Medulla oblongata (tissue), 1 donor: ENCODE measurements around the gene TTLL1.
A peak's percentile ranks its signal among the peaks of the same experiment; 100 is the strongest.
"Not testable (repeated sequence)": the region's sequence is repeated elsewhere in the genome, so short reads cannot be mapped to it uniquely, and the experiment has no call there.

Experiments
- DNase-seq: peaks from one replicate; pipeline ENCODE4 v3.0.0-alpha.2; 2015; ENCODE audit errors: extremely low spot score

Gene TTLL1

DNA sequence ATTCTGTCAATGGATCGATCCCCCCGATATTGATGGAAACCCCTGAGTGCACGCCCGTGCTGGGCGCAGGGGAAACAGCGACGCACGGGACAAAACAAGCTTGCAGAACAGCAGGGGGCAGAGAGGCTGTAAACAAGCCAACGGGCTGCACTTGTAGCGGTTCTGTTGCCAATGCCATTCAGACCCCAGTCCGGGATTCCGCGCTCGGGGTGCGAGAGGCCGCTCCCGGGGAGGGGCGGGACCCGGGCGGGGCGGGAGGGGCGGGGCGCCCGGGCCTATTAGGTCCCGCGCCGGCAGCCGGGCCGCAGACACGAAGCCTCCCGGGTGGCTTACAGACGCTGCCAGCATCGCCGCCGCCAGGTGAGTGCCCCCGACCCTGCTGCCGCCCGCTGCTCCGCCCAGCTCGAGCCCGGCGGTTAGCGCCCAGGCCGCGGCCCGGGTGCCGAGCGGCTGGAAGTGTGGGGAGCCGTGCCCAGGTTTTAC lies 21.3 kb upstream of the TTLL1 start, which contains the start of gene BIK:
BIK (plus strand) TSS at position 307 of the 483 bp plus-strand sequence. CDS start 13,273 bp downstream, outside the sequence.
- peak; percentile 16 for DNase-seq

DNA sequence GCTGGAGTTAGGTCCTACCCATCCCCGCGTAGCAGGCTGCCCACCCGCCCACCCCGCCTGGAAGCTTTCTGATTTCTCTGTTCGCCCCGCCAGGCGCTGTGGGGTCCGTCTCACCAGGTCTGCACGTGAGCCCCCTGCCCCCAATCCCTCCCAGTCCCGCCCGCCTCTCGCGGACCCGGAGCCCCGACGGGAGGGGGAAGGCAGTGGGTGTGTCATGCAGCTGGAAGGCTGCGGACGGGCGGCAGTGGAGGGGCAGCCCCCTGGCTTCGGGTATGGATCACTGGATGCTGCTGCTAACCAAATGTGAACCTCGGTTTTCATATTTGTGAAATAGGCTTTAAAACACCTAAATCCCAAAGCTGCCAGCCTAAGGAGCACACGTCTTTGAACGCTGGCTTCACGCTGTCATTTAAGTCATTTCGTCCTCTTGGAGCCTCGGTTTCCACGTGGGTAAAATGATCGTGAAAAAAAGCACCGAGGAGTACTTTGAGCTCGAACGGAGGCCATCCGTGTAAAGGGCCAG lies 20.8 kb upstream of the TTLL1 start:
- no peak for DNase-seq

DNA sequence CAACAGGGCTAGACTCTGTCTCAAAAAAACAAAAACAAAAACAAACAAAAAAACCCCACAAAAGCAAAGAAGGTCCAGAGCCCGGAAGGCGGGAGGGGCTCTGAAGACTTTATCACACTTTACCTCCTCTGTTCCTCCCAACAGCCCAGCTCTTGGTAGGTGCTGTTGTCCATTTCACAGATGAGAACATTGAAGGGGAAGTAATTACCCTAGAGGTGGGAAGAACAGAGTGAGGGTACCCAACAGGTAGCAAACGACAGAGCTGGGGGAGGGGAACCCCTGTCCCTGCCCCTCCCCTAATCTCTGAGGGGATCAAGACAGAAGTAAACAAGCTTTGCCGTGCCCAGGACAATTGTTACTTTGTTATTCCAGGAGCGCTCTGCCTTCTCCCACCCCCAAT lies 20.3 kb upstream of the TTLL1 start:
- DNase-seq, result no peak

DNA sequence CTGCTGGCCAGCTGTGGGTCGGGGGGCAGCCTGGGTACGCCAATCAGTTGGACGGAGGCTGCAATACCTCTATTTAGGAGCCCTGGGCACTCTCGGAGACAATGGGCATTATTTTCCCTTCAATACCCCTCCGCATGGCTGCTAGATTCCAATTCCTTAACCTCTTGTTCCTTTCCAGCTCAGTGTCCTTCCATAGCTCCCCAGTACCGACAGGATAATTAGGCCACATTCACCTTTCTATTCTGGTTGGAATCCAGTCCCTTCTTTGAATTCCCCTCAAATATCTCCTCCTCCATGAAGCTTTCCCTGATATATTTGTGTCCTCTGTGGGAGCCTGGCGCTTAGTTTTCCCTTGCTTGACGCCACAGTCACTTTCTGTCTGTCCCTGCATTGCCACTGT lies 17.1 kb upstream of the TTLL1 start:
- no peak for DNase-seq

DNA sequence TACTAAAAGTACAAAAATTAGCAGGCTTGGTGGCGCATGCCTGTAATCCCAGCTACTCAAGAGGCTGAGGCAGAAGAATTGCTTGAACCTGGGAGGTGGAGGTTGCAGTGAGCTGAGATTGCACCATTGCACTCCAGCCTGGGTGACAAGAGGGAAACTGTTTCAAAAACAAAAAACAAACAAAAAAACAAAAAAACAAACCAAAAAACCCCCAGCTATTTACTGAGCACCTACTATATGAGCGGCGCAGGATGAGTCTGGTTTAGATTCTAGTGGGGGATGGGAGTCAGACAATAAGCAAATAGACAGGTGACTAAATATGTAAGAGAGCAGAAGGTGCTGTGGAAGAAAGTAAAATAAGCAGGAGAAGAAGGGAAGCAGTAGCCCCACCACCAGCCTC lies 15.8 kb upstream of the TTLL1 start:
- not testable (repeated sequence) for DNase-seq

DNA sequence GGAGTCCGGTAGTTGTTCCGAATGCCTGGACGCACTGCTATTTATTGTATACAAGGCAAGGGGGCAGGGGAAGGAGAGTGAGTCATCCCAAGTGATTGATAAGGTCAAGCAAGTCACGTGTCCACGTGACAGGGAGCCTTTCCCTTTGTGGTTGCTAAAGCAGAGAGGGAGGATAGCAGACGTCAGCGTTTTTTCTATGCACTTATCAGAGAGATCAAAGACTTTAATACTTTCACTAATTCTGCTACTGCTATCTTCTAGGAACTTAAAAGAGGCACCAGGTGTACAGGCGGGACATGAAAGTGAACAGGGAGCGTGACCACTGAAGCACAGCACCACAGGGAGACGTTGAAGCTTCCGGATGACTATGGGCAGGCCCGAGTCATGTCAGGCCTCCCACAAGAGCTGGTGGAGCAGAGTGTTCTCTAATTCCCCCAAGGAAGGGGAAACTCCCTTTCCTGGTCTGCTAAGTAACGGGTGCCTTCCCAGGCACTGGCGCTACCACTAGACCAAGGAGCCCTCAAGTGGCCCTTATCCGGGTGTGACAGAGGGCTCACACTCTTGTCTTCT lies 14.9 kb upstream of the TTLL1 start:
- not testable (repeated sequence) for DNase-seq

DNA sequence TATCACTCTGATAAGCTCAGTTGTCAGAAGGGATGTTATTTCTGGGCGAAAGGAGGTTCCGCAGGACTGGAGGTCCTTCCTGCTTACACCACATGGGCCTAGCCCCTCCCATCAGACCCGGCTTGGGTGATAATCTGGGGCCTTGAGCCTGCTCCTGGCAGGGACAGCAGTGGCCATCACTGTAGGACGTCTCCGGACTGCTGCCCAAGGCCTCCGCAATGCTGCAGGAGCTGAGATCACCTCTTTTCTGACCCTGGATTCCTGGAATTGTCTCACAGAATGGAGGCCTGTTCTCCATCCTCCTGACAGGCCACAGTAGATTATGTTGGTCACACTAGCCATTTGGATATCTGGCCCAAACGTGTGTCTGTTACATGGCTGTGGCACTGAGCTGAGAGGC lies 12.1 kb upstream of the TTLL1 start:
- no peak for DNase-seq

DNA sequence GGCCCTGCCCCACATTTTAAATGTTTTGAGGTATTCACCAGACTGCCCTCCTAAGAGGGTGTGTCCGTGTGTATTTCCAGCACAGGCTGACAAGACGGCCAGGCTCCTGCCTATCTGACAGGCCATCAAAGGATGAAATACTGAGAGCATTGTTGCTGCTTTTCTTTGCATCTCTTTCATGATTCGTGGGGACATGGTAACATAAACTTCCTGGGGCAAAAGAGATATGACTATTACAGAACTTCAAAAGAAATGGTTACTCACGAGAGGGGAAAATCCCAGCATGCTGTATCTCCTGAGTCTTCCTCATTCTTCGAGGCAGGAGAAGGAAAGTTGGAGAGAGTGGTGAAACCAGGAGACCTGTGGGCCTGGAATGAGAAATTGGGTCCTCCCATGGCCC lies 11.0 kb upstream of the TTLL1 start:
- DNase-seq, result no peak

DNA sequence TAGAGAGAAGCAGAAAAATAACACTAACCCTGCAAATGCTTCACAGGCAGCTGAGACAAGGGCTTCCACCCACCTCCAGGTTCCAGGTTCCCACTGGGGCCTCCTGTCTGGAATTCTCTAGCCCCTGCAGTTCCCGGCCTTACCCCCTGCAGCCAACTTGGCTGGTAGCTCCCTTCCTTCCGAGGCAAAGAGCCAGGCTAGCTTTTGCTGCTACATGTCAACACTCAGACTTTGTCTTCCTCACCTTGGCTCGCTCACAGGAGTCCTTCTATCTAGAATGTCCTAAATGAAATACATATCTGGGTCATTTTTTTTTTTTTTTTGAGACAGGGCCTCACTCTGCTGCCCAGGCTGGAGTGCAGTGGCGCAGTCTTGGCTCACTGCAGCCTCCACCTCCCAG lies 9.9 kb upstream of the TTLL1 start:
- DNase-seq, result no peak

DNA sequence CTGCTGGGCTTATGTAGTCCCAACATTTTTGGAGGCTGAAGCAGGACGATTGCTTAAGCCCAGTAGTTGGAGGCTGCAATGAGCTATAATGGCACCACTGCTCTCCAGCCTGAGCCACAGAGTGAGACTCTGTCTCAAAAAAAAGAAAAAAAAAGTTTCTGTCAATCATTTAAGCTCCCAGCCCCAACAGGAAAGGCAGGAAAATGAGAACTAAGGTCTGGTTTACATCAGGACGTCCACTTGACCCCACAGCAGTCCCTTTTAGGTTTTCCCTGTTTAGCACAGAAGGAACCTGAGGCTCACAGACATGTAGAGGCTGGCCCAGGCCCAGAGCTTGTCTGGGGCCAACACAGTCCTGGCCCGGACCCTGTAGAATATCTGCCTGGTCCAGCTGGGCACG lies 9.2 kb upstream of the TTLL1 start:
- DNase-seq, result no peak

DNA sequence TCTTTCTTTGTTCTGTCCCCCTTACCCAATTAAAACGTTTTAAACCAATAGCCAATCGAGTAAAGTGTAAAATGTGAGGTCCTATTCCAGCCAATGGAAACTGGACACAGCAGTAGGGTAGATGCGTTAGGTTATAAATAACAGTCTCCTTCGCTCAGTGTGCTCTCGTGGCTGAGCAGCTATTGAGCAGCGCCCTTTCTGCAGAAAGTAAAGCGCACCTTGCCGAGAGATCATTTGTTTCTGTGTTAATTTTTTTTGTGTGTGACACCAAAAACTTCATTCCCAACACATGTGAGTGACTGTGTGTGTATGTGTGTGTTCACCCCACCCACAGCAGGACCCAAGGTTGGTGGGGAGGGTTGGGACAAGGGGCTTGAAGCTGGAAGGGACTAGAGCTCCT lies 7.2 kb upstream of the TTLL1 start:
- DNase-seq, result no peak

DNA sequence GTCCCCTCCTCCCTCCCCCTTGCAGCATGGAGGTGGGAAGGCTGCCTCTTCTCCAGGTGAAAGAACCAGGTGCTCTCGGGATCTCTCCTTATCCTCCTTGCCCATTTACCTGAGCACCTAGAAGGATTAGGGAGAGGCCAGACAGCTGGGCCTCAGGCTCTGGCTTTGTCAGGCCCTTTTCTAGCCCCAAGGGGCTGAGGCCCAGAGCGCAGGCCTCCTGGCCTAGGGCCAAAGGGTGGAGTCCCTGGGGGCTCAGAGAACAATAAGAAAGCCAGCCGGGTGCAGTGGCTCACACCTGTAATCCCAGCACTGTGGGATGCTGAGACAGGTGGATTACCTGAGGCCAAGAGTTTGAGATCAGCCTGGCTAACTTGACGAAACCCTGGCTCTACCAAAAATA lies 5.4 kb upstream of the TTLL1 start:
- DNase-seq, result no peak

DNA sequence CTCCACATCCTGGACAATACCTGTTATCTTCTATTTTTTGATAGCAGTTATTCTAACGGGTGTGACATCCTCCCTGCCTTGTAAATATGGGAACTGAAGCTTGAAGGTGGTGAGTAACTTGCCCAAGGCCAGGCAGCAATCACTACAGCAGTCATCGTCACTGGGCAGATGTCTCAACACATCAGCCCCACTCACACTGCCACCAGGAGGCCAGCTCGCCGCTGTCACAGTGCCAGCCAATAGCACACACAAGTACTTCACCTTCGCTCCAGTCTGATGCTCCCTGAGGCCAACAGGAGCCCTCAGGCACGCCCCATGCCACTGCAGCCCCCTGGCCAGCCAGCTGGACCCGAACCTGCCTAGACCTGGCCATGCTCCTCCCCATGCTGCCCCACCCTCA lies 4.9 kb upstream of the TTLL1 start:
- DNase-seq, result no peak

DNA sequence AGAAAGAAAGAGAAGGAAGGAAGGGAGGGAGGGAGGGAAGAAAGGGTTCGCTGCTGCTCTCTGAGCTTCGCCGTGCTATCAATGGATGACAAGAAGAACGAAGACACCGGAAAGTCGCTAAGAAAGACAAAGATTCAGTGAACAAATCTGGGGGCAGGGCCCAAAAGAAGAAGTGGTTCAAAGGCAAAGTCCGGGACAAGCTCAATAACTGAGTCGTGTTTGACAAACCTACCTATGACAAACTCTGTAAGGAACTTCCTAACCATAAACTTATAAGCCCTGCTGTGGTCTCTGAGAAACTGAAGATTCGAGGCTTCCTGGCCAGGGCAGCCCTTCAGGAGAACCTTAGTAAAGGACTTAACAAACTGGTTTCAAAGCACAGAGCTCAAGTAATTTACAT lies 2.9 kb upstream of the TTLL1 start:
- no peak for DNase-seq

DNA sequence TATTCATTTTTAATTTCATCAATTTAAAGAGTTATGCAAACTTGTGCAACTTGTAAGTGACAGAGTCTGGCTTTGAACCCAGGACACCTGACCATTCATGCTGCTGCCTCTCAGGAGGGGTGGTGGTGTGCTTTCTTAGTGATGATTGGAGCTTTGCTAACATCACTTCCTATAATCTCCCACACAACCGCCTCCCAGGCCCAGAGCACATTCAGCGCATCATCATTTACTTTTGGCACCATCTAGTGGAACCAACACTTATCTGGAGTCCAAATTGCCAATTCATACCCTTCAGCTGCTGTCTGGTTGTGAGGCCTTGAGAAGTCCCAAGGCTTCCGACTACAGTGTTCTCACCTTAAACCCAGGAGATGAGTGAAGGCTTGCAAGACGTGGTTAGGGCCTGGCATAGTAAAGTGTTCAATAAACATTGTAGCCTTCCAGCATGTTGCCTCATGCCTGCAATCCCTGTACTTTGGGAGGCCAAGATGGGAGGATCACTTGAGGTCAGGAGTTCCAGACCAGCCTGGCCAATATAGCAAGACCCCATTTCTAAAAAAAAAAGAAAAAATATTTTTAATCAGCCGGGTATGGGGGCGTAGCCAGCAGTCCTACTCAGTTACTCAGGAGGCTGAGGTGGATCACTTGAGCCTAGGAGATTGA lies 1.1 kb upstream of the TTLL1 start:
- peak; percentile 79 for DNase-seq

DNA sequence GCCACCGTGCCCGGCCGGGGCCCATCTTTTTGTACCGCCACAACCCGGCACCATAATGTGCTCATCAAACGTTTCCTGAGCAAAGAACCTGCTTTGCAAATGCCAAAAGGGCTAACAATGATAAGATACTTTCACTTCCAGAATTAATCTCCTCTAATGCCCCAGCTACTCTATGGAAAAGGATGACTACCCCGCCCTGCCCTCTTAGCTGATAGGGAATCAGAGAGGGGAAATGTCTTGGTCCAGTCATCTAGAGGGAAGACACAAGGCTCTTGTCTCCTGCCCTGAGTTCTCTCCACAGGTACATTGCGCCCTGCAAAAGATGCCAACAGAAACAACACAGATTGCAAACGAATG lies 586 bp downstream of the TTLL1 start:
- peak; percentile 12 for DNase-seq

DNA sequence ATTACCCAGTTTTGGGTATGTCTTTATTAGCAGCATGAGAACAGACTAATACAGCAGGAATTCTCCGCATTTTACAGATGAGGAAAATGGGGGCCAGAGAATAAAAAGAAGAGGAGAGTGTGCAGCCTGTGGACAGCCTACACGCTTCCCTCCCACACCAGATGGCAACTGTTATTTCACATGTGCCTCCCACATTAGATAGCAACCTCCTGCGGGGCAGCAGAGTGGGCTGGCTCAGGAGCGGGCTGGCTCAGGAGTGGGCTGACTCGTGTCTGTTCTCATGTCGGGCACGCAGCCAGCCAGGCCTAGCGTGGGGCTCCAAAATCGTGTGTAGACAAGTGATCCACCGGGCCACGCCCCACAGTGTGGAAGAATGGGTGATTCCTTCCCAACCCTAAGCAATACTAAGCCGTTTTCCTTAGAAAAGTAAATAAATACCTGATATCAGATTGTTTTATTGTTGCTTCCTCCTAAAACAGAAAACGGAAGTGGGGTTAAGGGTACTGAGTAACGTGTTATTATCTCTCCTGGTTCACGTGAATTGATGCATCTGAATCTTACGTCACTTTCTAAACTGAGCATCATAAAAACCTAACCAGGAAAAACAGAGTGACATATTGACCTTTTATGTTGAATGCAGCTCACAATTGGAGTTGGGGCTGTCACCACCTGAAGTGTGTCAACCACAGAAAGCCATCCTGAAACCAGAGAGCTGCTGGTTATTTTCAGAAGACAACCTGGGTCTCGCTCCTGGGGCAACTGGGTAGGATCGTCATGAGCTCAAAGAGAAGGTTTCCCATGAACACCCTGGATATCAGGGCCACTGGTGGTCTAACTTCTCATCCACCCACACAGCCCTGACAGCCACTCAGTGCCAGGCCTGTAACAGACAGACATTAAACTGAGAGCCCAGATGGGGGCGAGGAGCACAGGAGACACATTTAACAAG lies 3.3 kb downstream of the TTLL1 start:
- DNase-seq, result no peak

DNA sequence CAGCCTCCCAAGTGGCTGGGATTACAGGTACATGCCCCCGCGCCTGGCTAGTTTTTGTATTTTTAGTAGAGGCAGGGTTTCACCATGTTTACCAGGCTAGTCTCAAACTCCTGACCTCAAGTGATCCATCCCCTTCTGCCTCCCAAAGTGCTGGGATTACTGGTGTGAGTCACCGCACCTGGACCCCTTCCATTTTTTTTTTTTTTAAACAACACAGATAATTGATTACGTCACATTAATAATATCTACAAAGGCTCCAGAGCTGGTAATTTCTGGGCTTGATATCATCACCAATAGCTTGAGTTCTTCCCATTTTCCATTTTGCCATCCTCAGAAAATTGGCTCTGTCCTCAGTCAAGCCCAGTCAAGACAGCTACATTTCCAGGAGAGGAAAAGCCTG lies 7.2 kb downstream of the TTLL1 start:
- no peak for DNase-seq

DNA sequence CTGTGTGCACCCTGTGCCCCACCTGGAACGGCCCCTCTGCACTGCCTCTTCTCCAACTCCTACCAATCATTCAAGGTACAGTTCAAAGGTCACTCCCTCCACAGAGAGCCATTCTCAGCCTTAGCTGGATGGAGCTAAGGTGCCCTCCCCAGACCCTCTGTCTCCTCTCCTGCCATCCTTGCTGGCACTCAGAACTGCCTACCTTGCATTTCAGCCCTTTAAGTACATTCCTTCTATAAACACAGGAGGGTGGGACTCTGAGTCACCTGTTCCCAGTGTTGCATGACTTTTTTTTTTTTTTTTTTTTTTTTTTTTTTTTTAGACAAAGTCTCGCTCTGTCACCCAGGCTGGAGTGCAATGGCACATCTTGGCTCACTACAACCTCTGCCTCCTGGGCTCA lies 8.6 kb downstream of the TTLL1 start:
- no peak for DNase-seq

DNA sequence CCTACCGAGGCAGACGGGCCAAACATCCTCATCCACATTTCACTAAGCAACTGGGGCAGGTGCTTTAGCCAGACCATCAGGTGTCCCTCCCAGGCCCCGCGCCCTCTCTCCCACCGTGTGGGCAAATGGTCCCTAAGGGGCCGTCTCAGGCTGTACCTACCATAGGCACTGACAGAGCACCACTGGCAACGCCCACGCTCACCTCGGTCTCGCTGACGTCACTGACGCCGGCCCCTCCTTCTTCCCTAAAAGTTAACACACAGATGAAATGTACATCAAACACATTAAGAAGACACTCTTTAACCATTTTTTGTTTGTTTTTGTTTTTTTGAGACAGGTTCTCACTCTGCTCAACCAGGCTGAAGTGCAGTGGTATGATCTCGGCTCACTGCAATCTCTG lies 9.4 kb downstream of the TTLL1 start:
- DNase-seq, result no peak

DNA sequence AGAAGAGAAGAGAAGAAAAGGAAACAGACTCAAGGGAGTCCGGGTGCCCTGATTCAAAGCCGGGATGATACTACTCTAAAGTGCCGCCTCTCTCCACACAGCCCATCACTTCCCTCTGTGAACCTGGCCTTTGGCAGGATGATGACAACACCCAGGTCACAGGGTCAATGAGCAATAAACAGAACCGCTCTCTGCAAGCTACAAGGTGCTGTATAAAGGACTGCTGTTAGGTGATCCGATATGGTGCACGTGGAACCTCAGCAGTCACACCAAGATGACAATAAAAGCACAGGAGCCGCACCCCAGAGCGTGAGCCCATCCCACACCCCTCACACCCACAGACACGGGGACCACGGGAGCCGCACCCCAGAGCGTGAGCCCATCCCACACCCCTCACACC lies 10.7 kb downstream of the TTLL1 start:
- no peak for DNase-seq

DNA sequence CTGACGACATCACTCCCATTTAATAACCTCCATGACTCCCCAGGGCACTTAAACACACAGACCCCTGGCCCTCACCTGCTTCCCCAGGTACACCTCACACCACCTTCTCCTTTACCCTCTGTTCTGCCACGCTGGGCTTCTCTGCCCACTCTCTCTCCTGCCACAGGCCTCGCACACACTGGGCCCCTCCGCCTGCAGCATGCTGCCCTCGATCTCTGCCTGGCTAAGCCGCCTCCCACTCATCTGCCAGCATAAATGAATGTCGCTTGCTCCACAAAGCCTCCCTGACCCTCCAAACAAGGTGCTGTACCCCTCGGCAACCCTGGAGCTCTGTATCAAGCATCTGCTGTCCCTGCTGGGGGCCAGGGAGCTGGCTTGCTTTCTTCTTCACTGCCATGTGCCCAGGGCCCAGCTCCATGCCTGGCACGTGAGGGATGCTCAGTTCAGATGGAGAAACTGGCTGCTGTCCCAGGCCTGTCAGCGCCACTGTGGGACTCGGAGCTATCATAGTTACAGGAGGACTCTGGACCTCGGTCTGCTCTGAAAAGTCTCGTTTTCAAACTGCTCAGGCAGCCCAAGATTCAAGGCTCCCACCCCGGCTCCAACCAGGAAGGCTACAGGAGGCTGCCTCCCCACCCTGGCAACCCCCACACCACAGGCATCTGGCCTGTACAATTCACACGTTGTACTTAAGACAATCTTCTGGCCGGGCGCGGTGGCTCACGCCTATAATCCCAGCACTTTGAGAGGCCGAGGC lies 11.9 kb downstream of the TTLL1 start:
- DNase-seq, result peak; percentile 25
